GM12878 (cell line): Measurements from ENCODE around the gene YPEL4.

Source experiments
- CEBPZ ChIP-seq: fragments of 150-350 bp; IDR thresholded peaks from 2 replicates; pipeline ENCODE4 v1.6.1; 2016; ENCODE audit warnings: low read depth, low read length
- EED ChIP-seq: sonication (generic); IDR thresholded peaks from 2 replicates; pipeline ENCODE4 v1.6.1; 2016; ENCODE audit warnings: antibody characterized with exemption, low read depth

- TF ChIP-seq CEBPZ (no peak), EED (no peak)
These were observed 10.2 kb downstream of the YPEL4 start for GRCh38 chr11:57639321-57640067.
